GM19025 (cell line): ENCODE measurements around the gene COL26A1.

ENCODE experiments used
- ATAC-seq: cut with Tn5 transposase; IDR thresholded peaks from one replicate; pipeline ENCODE4 v1.9.1; 2021; ENCODE audit warnings: mild to moderate bottlenecking, low read depth, moderate library complexity; ENCODE audit not compliant: unreplicated experiment

Gene COL26A1

DNA sequence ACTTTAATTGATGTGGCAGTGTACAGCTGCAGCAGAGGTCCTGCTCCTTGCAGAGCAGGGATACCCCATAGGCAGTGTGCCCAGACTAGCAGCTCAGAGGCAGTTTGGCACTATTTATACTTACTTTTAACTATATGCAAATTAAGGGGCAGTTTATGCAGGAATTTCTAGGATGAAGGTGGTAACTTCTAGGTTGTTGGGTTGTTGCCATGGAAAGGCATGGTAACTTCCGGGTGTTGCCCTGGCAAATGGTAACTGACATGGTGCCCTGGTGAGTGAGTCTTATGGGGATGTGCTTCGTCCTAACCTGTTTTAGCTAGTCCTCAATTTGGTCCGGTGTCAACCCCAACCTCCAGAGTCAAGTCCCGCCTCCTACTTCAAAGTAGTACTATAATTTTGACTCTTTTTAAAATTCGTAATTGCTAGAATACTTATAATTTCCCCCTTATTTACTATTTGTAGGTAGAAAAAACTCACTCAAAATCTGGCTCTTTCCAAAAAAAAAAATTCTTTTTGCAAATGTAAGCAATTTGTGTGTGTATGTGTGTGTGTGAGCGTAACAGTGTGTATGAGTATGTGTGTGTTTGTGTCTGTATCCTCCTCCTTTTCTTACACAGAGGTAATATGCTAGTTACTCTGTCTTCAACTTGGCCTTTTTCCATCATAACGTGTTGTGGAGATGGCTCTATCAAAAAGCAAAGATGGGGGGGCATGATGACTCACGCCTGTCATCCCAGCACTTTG lies 5.9 kb downstream of the COL26A1 start:
- no peak for ATAC-seq

DNA sequence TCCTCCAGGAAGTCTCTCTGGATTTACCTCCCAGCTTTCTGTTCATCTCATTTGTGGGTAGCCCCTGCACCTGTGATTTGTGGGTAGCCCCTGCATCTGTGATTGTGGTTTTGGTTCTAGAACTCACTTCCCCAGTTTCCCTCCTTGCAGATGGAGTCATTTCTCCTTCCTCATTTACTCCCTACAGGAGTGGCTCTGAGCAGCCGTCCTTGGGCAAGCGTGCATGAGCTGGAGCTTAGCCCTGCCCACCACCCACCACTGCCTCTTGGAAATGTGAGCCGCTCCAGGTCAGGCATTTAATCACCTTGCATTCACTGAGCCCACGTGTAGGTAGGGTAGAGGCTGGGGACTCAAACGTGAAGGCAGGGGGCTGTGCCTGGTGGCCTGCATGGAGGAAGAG lies 8.2 kb downstream of the COL26A1 start:
- ATAC-seq = no peak

DNA sequence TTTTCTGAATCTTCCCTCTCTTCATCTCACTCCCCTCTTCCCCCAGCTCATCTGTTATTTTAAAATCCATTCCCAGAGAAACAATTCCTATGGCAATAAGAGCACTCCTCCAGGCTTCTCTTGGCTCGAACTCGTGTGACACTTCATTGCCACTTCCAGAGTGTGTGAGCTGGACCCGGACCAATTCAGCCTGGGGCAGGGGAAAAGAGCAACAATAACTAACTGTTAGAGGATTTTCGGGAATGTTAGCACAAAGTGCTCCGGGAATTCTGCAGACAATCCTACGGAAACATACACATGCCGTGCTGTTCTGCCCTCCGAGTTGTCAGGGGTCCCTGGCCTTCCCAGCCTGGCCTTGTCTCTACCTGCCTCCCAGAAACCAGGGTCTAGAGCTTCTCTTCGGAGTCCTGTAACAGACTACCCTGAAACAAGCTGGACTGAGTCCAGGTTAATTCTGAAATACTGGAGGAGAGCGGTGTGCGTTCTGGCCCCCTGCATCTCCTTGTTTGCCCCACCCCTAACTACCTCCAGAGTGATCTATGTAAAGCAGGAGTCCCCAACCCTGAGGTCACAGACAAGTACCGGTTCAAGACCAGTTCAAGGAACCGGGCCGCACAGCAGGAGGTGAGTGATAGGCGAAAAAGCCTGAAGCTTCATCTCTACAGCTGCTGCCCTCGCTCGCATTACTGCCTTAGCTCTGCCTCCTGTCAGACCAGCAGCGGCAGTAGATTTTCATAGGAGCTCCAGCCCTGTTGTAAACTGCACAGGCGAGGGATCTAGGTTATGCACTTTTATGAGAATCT lies 11.3 kb downstream of the COL26A1 start:
- no peak for ATAC-seq

DNA sequence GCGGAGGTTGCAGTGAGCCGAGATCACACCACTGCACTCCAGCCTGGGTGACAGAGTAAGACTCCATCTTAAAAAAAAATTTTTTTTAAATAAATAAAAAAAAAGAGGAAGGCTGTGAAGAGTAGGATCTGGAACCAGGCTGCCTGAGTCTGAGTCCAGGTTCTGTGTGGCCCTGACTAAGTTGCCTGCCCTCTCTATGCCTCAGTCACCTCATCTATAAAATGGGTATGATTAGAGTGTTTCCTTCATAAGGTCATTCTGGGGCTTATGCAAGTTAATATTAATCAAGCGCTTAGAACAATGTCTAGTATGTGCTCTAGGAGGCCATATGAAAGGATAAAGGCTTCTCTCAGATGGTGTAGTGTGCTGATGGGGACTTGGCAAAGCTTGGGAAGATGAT lies 12.3 kb downstream of the COL26A1 start:
- ATAC-seq = no peak

DNA sequence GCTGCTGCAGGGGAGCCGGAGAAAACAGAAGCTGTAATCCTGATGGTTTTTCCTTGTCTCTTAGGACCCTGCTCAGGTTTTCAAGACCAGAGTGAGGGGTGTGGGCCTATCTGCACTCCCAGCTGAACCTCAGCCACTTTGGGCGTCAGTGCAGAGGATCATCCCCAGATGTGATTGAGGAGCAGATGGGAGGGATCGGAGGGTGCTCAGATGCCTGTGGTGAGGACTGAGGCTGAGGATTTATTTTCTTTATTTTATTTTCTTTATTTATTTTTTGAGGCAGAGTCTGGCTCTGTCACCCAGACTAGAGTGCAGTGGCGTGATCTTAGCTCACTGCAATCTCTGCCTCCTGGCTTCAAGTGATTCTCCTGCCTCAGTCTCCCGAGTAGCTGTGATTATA lies 13.9 kb downstream of the COL26A1 start:
- ATAC-seq = no peak

DNA sequence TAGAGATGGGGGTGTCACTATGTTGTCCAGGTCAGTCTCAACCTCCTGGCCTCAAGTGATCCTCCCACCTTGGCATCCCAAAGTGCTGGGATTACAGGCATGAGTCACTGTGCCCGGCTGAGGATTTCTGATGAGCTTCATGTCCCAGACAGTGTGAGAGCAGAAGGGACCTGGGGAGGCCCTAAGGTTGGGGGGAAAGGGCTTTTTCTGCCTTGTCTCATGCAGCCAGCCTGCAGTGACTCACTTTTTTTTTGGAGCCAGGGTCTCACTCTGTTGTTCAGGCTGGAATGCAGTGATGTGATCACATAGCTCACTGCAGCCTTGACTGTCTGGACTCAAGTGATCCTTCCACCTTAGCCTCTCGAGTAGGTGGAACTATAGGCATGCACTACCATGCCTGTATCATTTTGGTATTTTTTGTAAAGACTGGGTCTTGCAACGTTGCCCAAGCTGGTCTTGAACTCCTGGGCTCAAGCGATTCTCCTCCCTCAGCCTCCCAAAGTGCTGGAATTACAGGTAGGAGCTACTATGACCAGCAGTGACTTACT lies 14.6 kb downstream of the COL26A1 start:
- ATAC-seq = no peak

DNA sequence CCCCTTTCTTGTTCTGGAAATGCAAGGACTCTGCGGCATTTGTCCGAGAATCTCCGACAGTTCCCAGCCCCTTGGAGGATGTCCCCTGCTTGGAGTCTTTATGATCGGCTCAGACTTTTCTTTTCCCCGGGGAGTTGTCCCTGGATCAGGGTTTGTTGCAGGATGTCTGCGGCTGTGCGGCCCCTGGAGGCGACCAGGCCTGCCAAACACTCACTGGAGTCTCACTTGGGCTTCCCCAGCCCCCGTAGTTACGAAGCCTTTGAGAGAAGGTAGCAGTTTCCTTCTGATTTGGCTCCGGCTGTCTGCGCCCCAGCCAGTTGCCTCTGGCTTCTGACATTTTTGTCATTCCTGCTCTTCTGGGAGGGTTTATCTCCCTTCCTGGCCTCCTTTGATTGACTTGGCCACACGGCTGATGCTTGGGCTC lies 16.1 kb downstream of the COL26A1 start:
- no peak for ATAC-seq

DNA sequence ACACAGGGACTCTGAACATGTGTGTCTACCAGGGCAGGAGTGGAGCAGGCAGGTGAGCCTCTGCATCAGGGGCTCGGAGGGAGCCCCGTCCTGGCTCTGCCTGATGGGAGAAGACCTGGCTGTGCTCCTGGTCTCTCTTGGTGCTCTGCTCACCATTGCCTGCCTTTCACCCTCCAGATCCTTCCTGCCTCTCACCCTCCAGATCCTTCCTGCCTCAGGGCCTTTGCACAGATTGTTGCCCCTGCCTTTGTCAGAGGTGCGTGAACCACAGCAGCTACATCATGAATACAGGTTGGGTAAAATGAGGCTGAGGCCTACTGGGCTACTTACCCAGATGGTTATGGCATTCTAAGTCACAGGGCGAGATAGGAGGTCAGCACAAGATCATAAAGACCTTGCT lies 16.6 kb downstream of the COL26A1 start:
- no peak for ATAC-seq

DNA sequence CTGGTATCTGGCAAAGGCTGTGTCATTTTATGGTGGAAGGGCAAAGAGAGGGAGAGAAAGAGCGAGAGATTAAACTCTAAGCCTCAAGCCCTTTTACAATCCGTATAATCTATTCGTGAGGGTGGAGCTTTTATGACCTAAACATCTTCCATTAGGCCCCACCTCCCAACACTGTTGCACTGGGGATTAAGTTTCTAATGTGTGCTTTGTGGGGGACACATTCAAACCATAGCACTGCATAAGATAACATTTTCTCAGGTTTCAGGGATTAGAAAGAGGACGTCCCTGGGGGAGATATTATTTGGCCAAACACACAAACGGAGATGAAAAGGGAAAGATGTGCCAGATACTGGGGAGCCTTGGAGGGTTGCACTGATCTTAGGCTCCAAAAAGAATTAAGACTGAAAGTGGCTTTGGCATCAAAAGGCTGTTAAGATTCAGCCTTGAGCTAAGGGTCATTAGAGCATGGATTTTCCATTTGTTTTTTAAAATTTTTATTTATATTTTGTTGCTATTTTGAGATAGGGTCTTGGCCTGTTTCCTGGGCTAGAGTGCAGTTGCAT lies 19.0 kb downstream of the COL26A1 start:
- no peak for ATAC-seq

DNA sequence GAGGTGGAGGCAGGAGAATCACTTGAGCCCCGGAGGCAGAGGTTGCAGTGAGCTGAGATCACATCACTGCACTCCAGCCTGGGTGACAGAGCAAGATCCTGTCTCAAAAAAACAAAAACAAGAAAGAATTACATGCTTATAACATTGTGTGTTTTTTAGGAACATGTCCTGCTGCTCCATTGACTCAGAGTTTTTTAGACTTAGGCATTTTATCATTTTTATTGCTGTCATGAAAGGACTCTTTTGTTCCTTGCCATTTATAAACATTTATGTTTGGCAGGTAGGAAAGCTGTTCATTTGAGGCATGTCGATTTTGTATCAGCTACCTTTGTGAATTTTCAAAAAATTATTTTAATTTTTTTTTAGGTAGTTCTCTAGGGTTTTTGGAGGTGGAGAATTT lies 20.3 kb downstream of the COL26A1 start:
- no peak for ATAC-seq

DNA sequence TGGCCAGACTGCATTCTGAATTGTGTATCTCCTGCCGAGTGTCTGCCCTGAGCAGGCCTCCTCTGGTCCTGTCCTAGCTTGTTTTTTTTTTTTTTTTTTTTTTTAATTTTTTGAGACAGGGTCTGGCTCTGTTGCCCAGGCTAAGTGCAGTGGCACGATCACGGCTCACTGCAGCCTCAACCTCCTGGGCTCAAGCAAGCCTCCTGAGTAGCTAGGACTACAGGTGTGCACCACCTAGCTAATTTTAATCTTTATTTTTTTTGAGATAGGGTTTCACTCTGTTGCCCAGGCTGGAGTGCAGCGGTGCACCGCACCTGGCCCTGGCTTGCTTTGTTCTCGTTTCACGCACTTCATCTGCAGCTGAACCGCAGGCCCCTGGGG lies 23.5 kb downstream of the COL26A1 start:
- ATAC-seq = no peak

DNA sequence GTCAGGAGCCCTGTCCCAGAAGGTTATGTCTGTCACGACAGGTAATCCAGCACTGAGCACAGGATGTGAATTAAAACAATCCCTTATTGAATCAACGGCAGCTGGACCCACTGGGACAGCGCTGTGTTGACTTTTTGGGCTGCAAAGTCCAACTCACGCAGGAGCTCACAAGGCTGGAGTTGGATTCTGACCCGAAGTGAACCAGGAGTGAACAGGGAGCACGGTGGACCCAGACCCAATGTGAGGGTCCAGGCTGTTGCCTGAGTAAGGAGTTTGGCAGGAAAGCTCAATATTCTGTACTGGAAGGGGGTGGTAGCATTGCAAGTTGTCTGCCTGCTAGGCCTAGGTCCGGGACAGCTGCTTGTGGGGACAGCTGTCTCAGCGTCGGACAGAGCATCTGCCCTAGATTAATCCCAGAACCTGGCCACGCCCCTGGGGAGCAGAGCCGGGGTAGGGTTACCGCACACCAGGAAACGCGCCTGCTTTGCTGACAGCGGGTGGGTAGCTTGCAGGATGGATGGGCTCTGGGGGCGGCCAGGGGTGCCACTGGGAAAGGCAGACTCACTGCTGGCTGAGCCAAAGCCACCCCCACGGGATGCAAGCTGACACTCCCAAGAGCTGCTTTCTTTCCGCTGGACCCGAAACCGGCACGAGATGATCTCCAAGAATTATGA lies 24.0 kb downstream of the COL26A1 start:
- ATAC-seq = no peak

DNA sequence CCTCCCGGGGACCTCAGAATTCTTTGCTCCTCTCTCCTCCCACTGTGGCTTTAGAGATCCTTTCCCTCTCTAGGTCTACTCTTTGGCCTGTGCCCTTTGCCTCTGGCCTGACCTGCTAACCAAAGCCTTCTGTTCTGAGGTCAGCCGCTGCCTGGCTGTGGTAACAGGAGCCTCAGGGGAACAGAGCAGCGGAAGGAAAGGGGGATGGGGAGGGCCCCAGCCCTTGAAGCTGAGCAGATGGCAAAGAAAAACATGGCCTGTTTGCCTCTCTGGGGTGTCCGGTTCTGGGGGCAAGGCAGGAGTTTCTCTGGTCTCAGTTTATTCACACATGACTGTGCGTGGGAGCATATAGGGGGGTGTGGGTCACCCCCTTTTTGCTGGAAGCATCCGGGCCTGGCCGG lies 28.2 kb downstream of the COL26A1 start:
- ATAC-seq = peak; percentile 97

DNA sequence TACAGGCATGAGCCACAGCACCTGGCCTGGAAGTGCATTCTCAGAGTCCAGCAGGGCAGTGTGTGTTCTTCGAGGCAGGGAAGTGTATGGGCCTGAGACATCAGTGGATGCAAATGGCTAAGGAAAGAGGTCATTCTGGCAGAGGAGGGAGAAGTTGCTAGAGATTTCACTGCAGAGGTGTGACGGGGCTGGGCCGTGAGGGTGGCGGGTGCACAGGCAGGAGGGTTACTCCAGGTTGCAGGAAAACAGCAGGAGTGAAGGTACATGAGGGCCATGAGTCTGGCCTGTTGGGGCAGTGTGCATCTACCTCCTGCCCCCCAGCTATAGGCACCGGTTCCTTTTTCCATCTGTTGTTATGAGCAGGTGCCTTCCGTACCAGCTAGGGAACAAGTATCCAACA lies 29.3 kb downstream of the COL26A1 start:
- no peak for ATAC-seq

DNA sequence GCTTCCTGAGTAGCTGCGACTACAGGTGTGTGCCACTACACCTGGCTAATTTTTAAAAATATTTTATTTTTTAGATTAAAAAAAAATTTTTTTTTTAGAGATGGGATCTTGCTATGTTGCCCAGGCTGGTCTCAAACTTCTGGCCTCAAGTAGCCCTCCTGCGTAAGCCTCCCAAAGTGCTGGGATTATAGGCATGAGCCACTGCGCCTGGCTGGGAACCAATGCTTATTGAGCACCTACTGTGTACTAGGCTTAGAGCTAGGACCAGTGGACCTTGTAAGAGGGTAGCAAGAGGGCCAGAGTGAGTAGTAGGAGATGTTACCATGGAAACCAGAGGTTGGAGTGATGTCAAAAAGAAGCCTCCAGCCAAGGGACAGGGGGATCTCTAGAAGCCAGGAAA lies 31.2 kb downstream of the COL26A1 start:
- ATAC-seq = no peak

DNA sequence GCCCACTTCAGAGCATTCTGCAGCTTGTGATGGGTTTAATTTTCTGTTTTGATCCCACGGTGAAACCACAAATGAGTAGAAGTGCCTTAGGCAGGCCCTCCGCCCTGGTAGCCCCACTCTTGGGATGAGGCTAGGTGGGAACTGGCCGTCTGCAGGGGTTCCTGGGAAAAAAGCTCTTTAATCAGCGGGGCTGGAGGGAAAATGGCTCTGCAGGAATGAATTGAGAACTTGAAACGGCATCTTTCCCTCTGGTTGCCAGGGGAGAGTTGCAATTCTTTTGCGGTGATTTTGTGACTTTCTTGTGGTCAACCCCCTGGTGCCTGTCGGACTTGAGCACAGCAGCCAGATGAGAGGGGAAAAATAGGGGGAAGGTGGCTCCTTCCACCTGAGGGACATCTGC lies 32.7 kb downstream of the COL26A1 start:
- ATAC-seq = no peak

DNA sequence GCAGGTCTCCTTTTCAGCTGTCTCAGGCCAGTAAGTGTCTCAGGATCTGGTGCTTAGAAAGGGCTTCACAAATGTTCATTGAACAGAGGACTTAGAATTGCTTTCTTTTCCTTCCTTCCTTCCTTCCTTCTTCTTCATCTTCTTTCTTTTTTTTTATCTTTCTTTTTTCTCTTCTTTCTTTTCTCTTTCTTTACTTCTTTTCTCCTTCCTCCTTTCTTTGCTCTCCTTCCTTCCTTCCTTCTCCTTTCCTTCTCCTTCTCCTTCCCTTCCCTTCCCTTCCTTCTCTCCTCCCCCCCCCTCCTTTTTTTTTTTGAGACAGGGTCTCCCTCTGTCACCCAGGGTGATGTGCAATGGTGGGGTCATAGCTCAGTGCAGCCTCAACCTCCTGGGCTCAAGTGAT lies 34.6 kb downstream of the COL26A1 start:
- ATAC-seq = no peak

DNA sequence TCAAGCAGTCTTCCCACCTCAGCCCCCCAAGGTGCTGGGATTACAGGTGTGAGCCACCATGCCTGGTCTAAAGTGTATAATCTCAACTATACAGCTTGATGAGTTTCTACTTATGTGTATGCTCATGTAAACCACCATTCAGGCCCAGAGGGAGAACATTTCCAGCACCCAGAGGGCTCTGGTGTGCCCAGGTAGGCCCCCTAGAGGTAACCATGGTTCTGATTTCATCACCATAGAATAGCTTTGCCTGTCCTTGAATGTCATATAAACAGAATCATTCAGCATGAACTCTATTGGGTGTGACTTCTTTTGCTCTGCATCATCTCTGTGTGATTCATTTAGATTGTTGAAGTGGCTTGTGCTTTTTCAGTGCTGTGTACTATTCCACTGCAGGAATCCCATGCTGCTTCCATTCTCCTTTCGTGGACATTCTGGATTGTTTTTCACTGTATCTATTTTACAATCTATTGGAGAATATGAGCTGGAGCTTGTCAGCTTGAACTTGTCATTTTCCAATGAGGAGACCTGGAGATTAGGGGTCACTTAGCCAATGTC lies 35.2 kb downstream of the COL26A1 start:
- ATAC-seq = no peak

DNA sequence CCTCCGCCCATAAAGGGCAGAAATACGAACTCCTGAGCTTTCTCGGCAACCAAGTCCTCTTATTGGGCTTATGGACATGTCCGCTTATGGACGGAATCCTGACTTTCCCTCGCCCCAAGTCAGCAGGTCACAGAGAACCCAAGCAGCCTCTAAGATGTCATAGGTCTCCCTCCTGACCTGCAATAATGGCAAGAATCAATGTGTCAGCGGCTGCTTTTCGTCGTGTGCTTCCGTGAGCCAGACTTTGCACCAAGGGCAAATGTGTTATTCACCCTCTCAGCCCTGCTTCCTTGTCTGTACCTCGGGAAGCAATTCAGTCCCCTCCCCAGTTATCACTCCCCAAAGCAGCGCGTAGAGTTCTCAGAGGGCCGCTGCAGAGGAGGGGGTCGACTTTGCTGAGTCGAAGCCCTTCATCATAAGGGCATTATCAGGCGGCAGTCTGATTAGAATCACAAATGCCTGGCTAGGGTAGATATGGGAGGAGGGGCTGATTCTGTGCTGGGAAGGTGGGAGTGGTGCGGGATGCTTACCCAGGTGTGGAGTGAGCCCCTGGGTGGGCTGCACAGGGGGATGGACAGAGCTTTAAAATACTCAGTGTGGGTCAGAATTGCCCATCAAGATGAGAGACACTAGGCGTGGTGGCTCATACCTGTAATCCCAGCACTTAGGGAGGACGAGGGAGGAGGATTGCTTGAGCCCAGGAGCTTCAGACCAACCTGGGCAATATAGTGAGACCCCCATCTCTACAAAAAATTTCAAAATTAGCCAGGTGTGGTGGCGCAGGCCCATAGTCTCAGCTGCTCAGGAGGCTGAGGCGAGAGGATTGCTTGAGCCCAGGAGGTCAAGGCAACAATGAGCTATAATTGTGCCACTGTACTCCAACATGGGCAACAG lies 36.0 kb downstream of the COL26A1 start:
- no peak for ATAC-seq

DNA sequence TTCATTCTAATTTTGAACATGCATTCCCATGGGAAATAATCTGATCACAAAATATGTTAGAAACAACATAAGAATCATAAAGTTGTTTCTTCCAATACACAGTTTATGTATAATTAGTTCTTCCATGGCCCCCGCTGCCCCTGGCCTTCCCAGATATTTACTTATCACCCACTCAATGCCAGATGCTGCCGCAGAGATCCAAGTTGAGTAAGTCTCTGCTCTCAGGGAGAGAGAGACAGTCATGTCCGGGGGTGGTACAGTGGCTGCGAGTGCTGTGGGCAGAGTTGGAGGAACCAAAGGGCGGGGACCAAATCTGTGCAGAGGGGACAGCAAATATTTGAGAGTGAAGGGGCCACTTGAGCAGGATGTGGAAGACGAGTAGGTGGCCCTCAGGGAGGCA lies 37.1 kb downstream of the COL26A1 start:
- no peak for ATAC-seq
